ENCODE results near the gene TBPL2. TPM values are rescaled to one million over a fixed set of nuclear protein-coding genes. Genes with fewer than 3 reads are reported as not detected.

Gene TBPL2
- total and polyA plus RNA-seq, 2 of the 13 experiments (the other 11 are each of a cell fraction or from before 2014, with no cell fraction given): not detected

DNA sequence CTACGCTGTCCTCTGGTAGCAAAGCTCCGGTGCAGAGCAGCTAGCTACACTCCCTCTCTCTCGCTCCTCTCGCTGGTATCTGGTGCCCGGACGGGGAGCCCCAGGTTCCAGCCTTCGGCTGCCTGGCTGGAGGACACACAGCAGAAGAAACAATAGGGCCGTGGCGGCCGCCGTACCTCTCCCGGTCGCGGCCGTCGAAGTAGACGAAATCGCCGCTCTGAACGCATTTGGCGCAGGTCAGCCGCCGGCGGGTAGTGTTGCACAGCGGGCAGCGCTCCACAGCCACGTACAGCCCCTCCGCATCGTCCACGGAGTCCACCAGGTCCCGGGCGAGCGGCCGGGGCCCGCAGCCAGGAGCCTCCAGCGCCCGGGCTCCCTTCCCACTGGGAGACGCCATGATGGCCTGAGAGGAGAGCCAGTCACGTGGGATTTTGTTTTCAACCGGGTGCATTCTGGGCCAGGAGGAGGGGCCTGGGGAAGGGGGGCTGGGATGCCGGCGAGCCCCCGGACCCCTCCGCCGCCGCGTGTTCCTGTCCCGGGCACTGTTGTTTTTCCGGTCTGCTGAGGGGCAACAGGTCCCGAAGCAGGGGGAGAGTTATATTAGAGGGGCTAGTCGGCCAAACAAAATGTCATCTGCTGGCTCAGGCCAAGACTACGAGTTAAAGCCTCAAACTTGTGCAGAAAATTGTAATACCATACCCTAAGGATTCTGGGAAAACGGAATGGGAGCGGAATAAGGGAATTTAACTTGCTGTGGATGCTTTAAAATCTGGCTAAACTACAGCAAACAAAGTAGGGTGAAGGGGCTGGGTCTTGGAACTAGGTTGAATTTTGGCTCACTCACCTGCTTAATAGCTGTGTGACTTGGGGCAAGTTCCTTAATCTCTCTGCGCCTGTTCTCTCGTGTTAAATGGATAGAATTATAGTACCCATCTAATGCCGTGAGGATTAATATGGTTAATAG, 28.7 kb downstream of the TBPL2 start, which contains the start of gene ATG14 (continued):
- TF ChIP-seq ZNF205 (CRISPR knock-in tag; IDR thresholded peaks at IDR 0.05) (0 out of 2 replicates have a peak, but pooled peaks have one; percentile 19), TMF1 (CRISPR knock-in tag; IDR thresholded peaks at IDR 0.05; ENCODE audit: low read depth) (no peak), MTF1 (CRISPR knock-in tag; IDR thresholded peaks at IDR 0.05) (0 out of 2 replicates have a peak, but pooled peaks have one; percentile 50), SALL2 (CRISPR knock-in tag; IDR thresholded peaks at IDR 0.05) (peak; percentile 67; the same call in 1 of the 2 replicates), ZNF362 (CRISPR knock-in tag; IDR thresholded peaks at IDR 0.05; ENCODE audit: borderline replicate concordance) (peak; percentile 48; the same call in 1 of the 2 replicates), HNF1B (CRISPR knock-in tag; IDR thresholded peaks at IDR 0.05) (peak; percentile 58), HHEX (CRISPR knock-in tag; IDR thresholded peaks at IDR 0.05) (no peak), SYNCRIP (IDR thresholded peaks at IDR 0.05; ENCODE audit: insufficient read depth, low read depth, low read length) (no peak), KDM3A (CRISPR knock-in tag; IDR thresholded peaks at IDR 0.05; ENCODE audit: low read depth) (peak; percentile 22; the same call in 1 of the 2 replicates), CBX2 (IDR thresholded peaks at IDR 0.05; ENCODE audit: low read depth, low read length) (no peak), CBX2 (CRISPR knock-in tag; IDR thresholded peaks at IDR 0.05; ENCODE audit: low read depth) (no peak), ZNF740 (CRISPR knock-in tag; IDR thresholded peaks at IDR 0.05) (peak; percentile 50; the same call in 1 of the 2 replicates), CAMTA2 (CRISPR knock-in tag; IDR thresholded peaks at IDR 0.05; ENCODE audit: borderline replicate concordance) (no peak), KAT2B (IDR thresholded peaks at IDR 0.05; ENCODE audit: borderline replicate concordance, low read depth, low read length) (no peak), HDAC6 (IDR thresholded peaks at IDR 0.05; ENCODE audit: low read depth, low read length) (no peak), STAG1 (CRISPR knock-in tag; IDR thresholded peaks at IDR 0.05) (no peak), ZNF501 (CRISPR knock-in tag; IDR thresholded peaks at IDR 0.05) (peak; percentile 88), PHF21A (CRISPR knock-in tag; IDR thresholded peaks at IDR 0.05) (no peak), ZNF672 (CRISPR knock-in tag; IDR thresholded peaks at IDR 0.05) (no peak), POLR2AphosphoS2 (IDR thresholded peaks at IDR 0.05; ENCODE audit: low read depth, low read length) (no peak), GMEB2 (CRISPR knock-in tag; IDR thresholded peaks at IDR 0.05; ENCODE audit: low read depth) (no peak), MXD4 (CRISPR knock-in tag; IDR thresholded peaks at IDR 0.05) (peak; percentile 64; the same call in 1 of the 2 replicates), ZKSCAN1 (IDR thresholded peaks at IDR 0.05; ENCODE audit: low read length) (no peak; the same call in 1 of the 2 replicates), LCORL (IDR thresholded peaks at IDR 0.05) (no peak), LCORL (CRISPR knock-in tag; IDR thresholded peaks at IDR 0.05) (no peak; the same call in 1 of the 2 replicates)
- TF ChIP-seq, protein P1, sequence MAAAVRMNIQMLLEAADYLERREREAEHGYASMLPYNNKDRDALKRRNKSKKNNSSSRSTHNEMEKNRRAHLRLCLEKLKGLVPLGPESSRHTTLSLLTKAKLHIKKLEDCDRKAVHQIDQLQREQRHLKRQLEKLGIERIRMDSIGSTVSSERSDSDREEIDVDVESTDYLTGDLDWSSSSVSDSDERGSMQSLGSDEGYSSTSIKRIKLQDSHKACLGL (CRISPR knock-in tag; IDR thresholded peaks at IDR 0.05): peak; percentile 90; the same call in 1 of the 2 replicates

Measured in HepG2 (cell line).